NCI-H226 (cell line): ENCODE measurements around the gene DSC1.
"Not testable (repeated sequence)": the region's sequence is repeated elsewhere in the genome, so short reads cannot be mapped to it uniquely, and the experiment has no call there.

Source experiments
- DNase-seq: peaks from one replicate; pipeline ENCODE4 v3.0.0-alpha.2; 2015

DSC1 gene

GRCh38 chr18:31162825-31163435, at the start of gene DSC1:
Gene DSC1 (minus strand): TSS chr18:31162856. CDS start chr18:31162594, 262 bp downstream.
- no peak for DNase-seq

GRCh38 chr18:31211047-31211446, 48.4 kb upstream of the DSC1 start:
- no peak for DNase-seq

- DNase-seq = no peak
Measured at GRCh38 chr18:31209041-31209440, 46.4 kb upstream of the DSC1 start.

- DNase-seq = no peak
Measured at GRCh38 chr18:31207391-31207790, 44.7 kb upstream of the DSC1 start.

GRCh38 chr18:31206787-31207381, 44.2 kb upstream of the DSC1 start:
- no peak for DNase-seq

- DNase-seq = no peak
Measured at GRCh38 chr18:31206071-31206470, 43.4 kb upstream of the DSC1 start.

GRCh38 chr18:31205273-31205672, 42.6 kb upstream of the DSC1 start:
- no peak for DNase-seq

GRCh38 chr18:31204833-31205232, 42.2 kb upstream of the DSC1 start:
- no peak for DNase-seq

- no peak for DNase-seq
Measured at GRCh38 chr18:31204166-31204565, 41.5 kb upstream of the DSC1 start.

GRCh38 chr18:31203794-31204148, 41.1 kb upstream of the DSC1 start:
- DNase-seq = no peak

GRCh38 chr18:31203096-31203793, 40.6 kb upstream of the DSC1 start:
- no peak for DNase-seq

- DNase-seq = peak; percentile 29
Measured at GRCh38 chr18:31199190-31199769, 36.6 kb upstream of the DSC1 start.

GRCh38 chr18:31197676-31198075, 35.0 kb upstream of the DSC1 start:
- peak; percentile 6 for DNase-seq

- DNase-seq = no peak
Measured at GRCh38 chr18:31195063-31195462, 32.4 kb upstream of the DSC1 start.

GRCh38 chr18:31192086-31192776, 29.6 kb upstream of the DSC1 start:
- DNase-seq = no peak

- DNase-seq = peak; percentile 12
Measured at GRCh38 chr18:31190919-31191318, 28.3 kb upstream of the DSC1 start.

- DNase-seq = no peak
Measured at GRCh38 chr18:31189757-31190156, 27.1 kb upstream of the DSC1 start.

GRCh38 chr18:31185186-31185950, 22.7 kb upstream of the DSC1 start:
- no peak for DNase-seq

- no peak for DNase-seq
Measured at GRCh38 chr18:31183302-31183701, 20.6 kb upstream of the DSC1 start.

- not testable (repeated sequence) for DNase-seq
Measured at GRCh38 chr18:31177369-31177768, 14.7 kb upstream of the DSC1 start.

- DNase-seq = peak; percentile 4
Measured at GRCh38 chr18:31176531-31176930, 13.9 kb upstream of the DSC1 start.

GRCh38 chr18:31171144-31171839, 8.6 kb upstream of the DSC1 start:
- no peak for DNase-seq
